Liver (tissue), 9 donors: Measurements from ENCODE around the gene OSBPL1A. TPM values are rescaled to one million over a fixed set of nuclear protein-coding genes. Genes with fewer than 3 reads are reported as not detected.

Source experiments
- DNase-seq: peaks from one replicate; pipeline ENCODE4 v3.0.0-alpha.2; 2017; ENCODE audit warnings: low spot score
- H3K27ac ChIP-seq, 2 donors: one replicate each; pipeline ENCODE4 v1.7.0; 2013; ENCODE audit warnings: inconsistent platforms in 2 of 2, low read length in 2 of 2, control low read depth in 1 of 2, low read depth in 1 of 2, mild to moderate bottlenecking in 1 of 2
- H3K27me3 ChIP-seq, 4 donors: one replicate each; pipeline versions ENCODE4 v1.6.1 to v1.7.0; 2013; ENCODE audit warnings: low read length in 3 of 4, inconsistent platforms in 1 of 4, mild to moderate bottlenecking in 1 of 4, moderate library complexity in 1 of 4; ENCODE audit not compliant: control insufficient read depth in 4 of 4, insufficient read depth in 4 of 4
- H3K36me3 ChIP-seq, 4 donors: one replicate each; pipeline versions ENCODE4 v1.6.1 to v1.7.0; 2013; ENCODE audit warnings: low read length in 3 of 4, mild to moderate bottlenecking in 3 of 4, low read depth in 1 of 4, moderate library complexity in 1 of 4; ENCODE audit not compliant: control insufficient read depth in 4 of 4, insufficient read depth in 3 of 4
- H3K4me1 ChIP-seq, 4 donors: one replicate each; pipeline versions ENCODE4 v1.6.1 to v1.7.0; 2013; ENCODE audit warnings: low read length in 3 of 4, mild to moderate bottlenecking in 3 of 4, moderate library complexity in 1 of 4; ENCODE audit not compliant: control insufficient read depth in 4 of 4, insufficient read depth in 4 of 4
- H3K4me3 ChIP-seq, 3 donors: one replicate each; pipeline versions ENCODE4 v1.6.1 to v1.7.0; 2013; ENCODE audit warnings: low read length in 3 of 3, control low read depth in 1 of 3, low read depth in 1 of 3, mild to moderate bottlenecking in 1 of 3
- H3K9ac ChIP-seq, 2 donors: one replicate each; pipeline ENCODE4 v1.7.0; 2013; ENCODE audit warnings: low read length in 2 of 2, mild to moderate bottlenecking in 2 of 2, moderate library complexity in 2 of 2, control low read depth in 1 of 2, low read depth in 1 of 2
- H3K9me3 ChIP-seq, 4 donors: one replicate each; pipeline versions ENCODE4 v1.6.1 to v1.7.0; 2013; ENCODE audit warnings: low read length in 3 of 4; ENCODE audit not compliant: control insufficient read depth in 4 of 4
- CTCF ChIP-seq: fragments of 150-350 bp; IDR thresholded peaks from 2 replicates; pipeline ENCODE4 v1.5.1; 2017; ENCODE audit warnings: improper control_type of control experiment, low read depth, low read length; ENCODE audit not compliant: missing input control
- FOXA1 ChIP-seq: IDR thresholded peaks from 2 replicates; pipeline ENCODE4 v1.6.1; 2016; ENCODE audit warnings: antibody characterized with exemption
- FOXA2 ChIP-seq: IDR thresholded peaks from 2 replicates; pipeline ENCODE4 v1.6.1; 2016; ENCODE audit warnings: antibody characterized with exemption
- HNF4A ChIP-seq, 2 donors: conservative IDR thresholded peaks; 2 replicates each; pipeline ENCODE4 v1.6.1; 2016; ENCODE audit warnings: antibody characterized with exemption in 2 of 2, mild to moderate bottlenecking in 2 of 2
- NR2F2 ChIP-seq: IDR thresholded peaks from 2 replicates; pipeline ENCODE4 v1.6.1; 2016; ENCODE audit warnings: antibody characterized with exemption
- RAD21 ChIP-seq, 2 donors: IDR thresholded peaks; 2 replicates each; pipeline ENCODE4 v1.6.1; 2016; ENCODE audit warnings: antibody characterized with exemption in 2 of 2, mild to moderate bottlenecking in 2 of 2
- REST ChIP-seq: IDR thresholded peaks from 2 replicates; pipeline ENCODE4 v1.6.1; 2016; ENCODE audit warnings: antibody characterized with exemption, mild to moderate bottlenecking
- RXRA ChIP-seq, 2 donors: IDR thresholded peaks; 2 replicates each; pipeline ENCODE4 v1.6.1; 2017 to 2018; ENCODE audit warnings: antibody characterized with exemption in 2 of 2, mild to moderate bottlenecking in 1 of 2
- TAF1 ChIP-seq: conservative IDR thresholded peaks from 2 replicates; pipeline ENCODE4 v1.6.1; 2016; ENCODE audit warnings: antibody characterized with exemption, mild to moderate bottlenecking
- YY1 ChIP-seq: IDR thresholded peaks from 2 replicates; pipeline ENCODE4 v1.6.1; 2016; ENCODE audit warnings: antibody characterized with exemption, mild to moderate bottlenecking
- WGBS: extraction: QIAGEN DNeasy Blood & Tissue Kit; methylation state at CpG from one replicate; pipeline ENCODE4 v1.1.7; 2013; 5-methylcytosine and 5-hydroxymethylcytosine counted together
- polyA plus RNA-seq, 2 donors: library from polyadenylated mRNA; stranded (reverse) in 1 of 2; unstranded in 1 of 2; fragments of 200-250 nt in 1 of 2; fragments of >200 nt in 1 of 2; fragmentation: Nextera tagmentation in 1 of 2; extraction: Ambion mirVana in 1 of 2; gene quantifications; one replicate each; pipeline versions ENCODE4 v1.2.1 to v1.2.3, GENCODE V29; 2013 to 2015
- total RNA-seq, 2 donors: library from RNA; depleted of rRNA; stranded (reverse); fragments of >200 nt; gene quantifications; one replicate each; pipeline ENCODE4 v1.2.3, GENCODE V29; 2014
- donor health status: healthy.
- donor health status: healthy.
- donor health status: healthy.
- donor health status: healthy.
- donor health status: healthy.

OSBPL1A gene
- total and polyA plus RNA-seq, 4 donors: 5.4 to 12.6 (median 8.9) TPM

GRCh38 chr18:24180048-24180447 lies 217.6 kb downstream of the OSBPL1A start (continued):
- no peak for TF ChIP-seq CTCF
- no peak for TF ChIP-seq YY1
- TF ChIP-seq HNF4A (conservative IDR thresholded peaks at IDR 0.05): no peak
- no peak for TF ChIP-seq FOXA2

DNA sequence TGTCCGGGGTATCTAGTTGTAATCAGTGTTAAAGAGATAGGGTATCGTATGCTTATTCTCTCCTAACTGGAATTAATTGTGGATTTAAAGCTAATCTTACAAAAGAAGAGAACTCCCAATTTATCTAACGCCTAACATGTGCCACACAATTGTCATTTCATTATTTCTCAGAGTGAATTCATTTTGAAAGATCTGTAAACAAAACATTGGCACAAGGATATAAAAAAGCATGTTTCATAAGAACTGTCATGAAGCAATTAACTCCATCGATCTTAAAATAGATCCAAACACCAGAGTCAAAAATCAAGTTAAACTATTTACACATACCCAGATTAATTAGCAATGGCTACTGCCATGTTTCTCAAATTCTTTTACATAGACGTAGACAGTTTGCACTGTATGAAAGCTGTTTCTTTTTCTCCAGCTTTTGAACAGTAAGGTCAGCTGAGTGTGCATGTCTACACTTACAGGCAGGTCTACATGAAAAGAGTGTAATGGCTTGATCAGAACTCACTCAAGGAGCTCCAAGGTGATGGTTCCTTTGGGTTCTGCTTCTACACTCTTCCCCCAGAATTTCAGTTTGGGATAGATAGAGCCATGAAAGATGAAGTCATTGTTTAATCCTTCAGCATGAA lies 220.0 kb downstream of the OSBPL1A start:
- Histone ChIP-seq H3K4me3 (no peak overlapping the region), H3K27ac (no peak overlapping the region), H3K9me3 (no peaks in the 10 kb centered on the region), H3K9ac (no peak overlapping the region), H3K4me1 (peaks cover 3 to 14% (median 10%) of the 10 kb centered on the region in 4 donors), H3K36me3 (peaks cover 0 to 2% (median 0%) of the 10 kb centered on the region in 4 donors), H3K27me3 (no peaks in the 10 kb centered on the region)
- DNase-seq: no peak
- WGBS: 47% methylated on average over 5 of the region's 5 CpGs
- TF ChIP-seq HNF4A (conservative IDR thresholded peaks at IDR 0.05): no peak
- TF ChIP-seq RXRA (IDR thresholded peaks at IDR 0.05): peak in 1 of 2 donors; percentile 4

DNA sequence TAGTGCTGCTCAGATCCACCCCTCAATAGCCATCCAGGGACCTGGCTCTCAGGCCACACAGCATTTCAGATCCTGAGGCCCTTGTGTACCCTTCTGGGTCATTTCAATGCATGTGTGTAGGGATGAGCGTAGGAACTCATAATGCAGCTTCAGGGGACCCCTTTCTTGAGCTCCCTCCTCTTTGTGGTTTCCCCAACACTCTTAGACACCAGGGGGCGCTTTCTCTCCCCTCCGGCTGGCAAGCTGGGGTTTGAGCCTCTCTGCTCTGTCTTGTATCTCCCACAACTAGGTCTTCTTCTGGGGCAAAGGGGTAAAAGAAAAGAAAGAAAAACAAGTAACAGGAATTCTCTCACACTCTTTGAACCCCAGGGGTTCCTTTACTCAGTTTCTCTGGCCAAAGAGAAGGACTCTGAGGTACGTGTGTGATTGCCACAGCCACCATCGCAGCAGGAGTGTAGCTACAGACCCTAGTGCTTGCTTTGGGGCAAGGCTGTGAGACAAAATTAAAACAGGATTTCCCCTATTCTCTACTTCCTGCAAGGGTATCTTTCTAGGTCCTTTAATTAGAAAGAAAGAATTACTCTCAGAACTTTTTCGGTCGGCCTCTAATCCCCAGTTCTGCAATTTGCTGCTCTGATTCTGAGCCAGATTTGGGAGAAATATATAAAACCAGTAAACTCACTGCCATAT lies 220.8 kb downstream of the OSBPL1A start:
- Histone ChIP-seq H3K9ac (no peak overlapping the region), H3K4me3 (no peak overlapping the region), H3K36me3 (peaks cover 0 to 2% (median 0%) of the 10 kb centered on the region in 4 donors), H3K4me1 (peaks cover 3 to 14% (median 10%) of the 10 kb centered on the region in 4 donors), H3K27me3 (no peaks in the 10 kb centered on the region), H3K27ac (no peak overlapping the region), H3K9me3 (no peaks in the 10 kb centered on the region)
- TF ChIP-seq FOXA2 (no peak), REST (no peak), YY1 (no peak), NR2F2 (no peak), FOXA1 (no peak), RAD21 (IDR thresholded peaks at IDR 0.05) (peak; percentile 79 to 88), TAF1 (no peak), CTCF (peak; percentile 43)
- WGBS: 73% methylated on average over 7 of the region's 7 CpGs
- DNase-seq: peak; percentile 62
